GM12801 (cell line): ENCODE data around the gene SMURF1.

ENCODE experiments used
- TF ChIP-seq, protein P1 (sequence below): IDR thresholded peaks from one replicate; pipeline ENCODE4 v1.5.1; 2011; ENCODE audit warnings: control low read depth; ENCODE audit not compliant: insufficient read length; ENCODE audit errors: extremely low read depth

The SMURF1 gene

DNA sequence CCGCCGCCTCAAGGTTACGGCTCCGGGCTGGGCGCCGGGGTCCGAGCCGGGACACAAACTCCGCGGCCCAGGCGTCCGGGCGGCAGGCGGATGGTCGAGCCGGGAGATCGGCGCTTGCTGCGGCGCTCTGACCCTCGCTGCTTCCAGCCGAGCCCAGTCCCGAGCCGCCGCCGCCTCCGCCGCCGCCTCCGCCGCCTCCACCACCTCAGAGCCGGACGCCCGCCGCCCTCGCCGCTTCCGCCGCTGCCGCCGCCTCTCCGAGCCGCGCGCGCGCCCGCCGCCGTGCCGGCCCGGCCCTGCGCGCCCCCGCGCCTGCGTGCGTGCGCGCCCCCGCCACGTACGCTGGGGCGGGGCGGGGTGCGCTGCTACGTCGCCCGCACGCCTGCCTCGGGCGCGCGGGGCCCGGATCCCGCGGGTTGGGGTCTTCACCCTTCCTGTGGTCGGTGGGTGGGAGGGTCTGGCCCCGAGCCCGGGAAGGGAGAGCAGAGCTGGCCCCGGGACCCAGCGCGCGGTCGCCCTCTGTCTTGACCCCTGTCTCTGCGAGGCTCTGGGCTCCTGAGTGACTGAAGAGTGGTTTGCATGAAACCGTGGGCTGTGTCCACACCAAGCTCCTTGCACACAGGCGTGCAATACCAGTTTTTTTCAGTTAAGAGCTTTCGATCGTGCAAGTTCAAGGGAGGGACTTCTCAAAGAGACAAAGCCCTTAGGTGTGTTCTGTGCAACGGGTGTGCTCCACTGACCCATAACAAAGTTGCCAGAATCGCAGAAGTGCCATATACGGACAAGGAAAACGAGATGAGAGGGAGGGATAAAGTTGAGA is at the start of gene SMURF1:
TSS of gene SMURF1 (minus strand) at position 256 of the 820 bp plus-strand sequence. CDS start 328 bp downstream, outside the sequence.
- TF ChIP-seq, protein P1, sequence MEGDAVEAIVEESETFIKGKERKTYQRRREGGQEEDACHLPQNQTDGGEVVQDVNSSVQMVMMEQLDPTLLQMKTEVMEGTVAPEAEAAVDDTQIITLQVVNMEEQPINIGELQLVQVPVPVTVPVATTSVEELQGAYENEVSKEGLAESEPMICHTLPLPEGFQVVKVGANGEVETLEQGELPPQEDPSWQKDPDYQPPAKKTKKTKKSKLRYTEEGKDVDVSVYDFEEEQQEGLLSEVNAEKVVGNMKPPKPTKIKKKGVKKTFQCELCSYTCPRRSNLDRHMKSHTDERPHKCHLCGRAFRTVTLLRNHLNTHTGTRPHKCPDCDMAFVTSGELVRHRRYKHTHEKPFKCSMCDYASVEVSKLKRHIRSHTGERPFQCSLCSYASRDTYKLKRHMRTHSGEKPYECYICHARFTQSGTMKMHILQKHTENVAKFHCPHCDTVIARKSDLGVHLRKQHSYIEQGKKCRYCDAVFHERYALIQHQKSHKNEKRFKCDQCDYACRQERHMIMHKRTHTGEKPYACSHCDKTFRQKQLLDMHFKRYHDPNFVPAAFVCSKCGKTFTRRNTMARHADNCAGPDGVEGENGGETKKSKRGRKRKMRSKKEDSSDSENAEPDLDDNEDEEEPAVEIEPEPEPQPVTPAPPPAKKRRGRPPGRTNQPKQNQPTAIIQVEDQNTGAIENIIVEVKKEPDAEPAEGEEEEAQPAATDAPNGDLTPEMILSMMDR: no peak

DNA sequence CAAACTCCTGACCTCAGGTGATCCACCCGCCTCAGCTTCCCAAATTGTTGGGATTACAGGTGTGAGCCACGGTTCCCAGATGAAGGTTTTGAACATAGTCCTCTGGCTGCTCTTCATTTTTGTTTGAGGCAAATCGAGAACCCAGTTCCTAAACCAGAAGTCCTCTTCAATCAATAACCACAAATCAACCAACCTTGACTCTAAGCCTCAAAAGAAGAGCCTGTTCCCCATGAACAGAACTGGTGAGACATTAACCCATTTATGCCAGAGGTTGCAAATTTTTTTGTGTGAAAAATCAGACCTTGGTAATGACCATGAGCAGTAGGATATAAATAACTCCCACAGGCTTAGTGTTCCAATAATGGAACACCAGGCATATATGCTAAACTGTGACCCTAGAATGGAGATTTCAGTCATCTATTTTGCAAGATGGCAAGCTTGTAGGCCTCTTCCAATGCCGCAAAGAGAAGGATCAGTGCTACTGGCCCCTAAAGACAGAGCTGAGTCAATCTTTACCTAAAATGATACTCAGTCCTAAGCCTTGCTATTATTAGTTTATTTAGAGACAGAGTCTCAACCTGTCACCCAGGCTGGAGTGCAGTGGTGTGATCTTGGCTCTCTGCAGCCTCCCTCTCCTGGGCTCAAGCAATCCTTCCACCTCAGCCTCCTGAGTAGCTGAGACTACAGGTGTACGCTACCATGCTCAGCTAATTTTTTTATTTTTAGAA is 48.1 kb upstream of the SMURF1 start:
- TF ChIP-seq, protein P1: no peak

DNA sequence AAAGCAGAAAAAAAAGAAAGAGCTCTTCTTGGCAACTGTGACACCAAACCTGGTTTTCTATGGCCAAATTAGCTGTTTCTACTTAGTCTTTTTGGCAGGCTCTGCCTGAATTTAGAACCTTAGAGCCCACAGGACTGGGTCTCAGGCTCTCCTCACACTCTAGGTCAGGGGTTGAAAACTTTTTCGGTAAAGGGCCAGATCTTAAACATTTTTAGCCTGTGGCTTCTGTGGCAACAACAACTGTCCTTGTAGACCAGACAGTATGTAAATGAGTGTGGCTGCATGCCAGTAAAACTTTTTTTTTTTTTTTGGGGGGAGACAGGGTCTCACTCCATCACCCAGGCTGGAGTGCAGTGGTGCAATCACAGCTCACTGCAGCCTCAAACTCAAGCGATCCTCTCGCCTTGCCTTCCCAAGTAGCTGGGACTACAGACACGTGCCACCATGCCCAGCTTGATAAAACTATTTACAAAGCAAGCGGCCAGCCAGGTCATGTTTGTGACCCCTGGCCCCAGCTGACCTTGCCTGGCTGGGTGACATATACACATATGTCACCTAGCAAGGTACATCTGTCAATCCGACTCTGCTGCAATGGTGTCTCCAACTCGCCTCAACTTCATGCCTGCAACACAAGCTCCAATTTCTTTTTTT is 46.6 kb upstream of the SMURF1 start:
- TF ChIP-seq, protein P1: no peak

DNA sequence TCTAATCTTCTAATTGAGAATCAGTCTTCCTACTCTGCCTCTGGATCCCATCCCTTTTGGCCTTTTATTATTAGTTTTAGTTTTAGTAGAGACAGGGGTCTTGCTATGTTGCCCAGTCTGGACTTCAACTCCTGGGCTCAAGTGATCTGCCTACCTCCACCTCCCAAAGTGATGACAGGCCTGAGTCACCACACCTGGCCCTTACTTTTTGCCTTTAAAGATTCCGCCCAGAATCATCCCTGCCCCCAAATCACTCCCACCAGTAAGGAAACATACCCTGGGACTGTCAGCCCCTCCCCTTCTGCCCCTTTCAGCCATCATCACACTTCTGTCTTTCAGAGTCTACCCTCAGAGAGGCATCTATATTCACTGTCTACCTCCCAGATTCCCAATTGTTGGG is 45.3 kb upstream of the SMURF1 start:
- TF ChIP-seq, protein P1: no peak

DNA sequence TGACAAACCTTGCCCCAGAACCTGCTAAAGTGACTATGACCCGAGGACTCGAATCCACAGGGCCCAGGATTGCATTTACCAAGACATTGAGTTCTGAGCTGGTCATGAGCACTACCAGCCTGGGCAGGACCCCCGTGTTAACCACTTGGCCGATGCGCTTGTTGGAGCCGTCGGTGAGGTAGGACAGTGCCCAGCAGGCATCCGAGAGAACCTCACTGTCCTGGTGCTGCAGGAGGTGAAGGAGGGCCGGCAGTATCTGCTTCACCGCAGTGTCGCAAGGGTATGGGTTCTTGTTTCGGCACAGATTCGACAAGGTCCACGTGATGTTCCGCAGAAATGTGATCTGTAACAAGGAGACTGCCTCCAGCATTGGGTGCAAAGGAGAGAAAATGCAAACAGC is 44.3 kb upstream of the SMURF1 start:
- TF ChIP-seq, protein P1: no peak

DNA sequence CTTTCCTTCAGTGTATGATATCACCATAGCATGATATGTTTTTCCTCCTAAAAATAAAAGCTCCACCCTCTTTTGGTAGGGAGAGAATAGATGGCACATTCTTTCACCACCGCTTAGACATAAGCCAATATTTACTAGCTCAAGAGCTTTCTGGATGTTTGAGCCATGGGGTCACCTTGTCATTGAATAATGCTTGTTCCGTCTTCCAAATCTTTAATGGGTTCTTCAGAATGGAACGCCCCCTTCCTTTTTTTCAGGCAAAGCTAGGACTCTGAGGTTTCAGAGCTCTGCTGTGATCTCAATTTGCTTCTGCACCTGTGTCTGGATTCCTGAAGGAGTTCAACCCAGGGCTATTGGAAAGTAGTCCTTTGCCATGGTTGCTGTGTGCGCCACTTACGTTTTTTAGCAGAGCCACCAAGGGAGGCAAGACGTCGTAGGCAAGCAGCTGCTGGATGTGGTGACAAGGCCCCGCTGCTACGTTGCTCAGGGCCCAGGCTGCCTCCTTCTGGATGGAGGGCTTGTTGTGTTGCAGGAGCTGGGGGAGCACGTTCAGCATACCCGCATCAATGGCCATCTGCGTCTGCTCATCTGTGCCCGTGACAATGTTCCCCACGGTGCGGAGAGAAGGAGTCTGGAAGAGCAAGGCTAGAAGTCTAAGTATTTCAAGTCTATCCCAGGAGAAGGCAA is 40.8 kb upstream of the SMURF1 start:
- TF ChIP-seq, protein P1: no peak
